ENCODE results near the gene TBX18. TPM values are rescaled to one million over a fixed set of nuclear protein-coding genes. Genes with fewer than 3 reads are reported as not detected.

Gene TBX18
- total and polyA plus RNA-seq, 10 of the 15 experiments (the other 5 are each of a cell fraction or from before 2014, with no cell fraction given), result 0.03 to 6.1 (median 0.17) TPM; not detected in 6

- no peak for FAIRE-seq
- intact Hi-C loops (cut with micrococcal nuclease; ENCODE audit: unreplicated experiment) (no loop called here), in situ Hi-C loops (cut with MboI) (no loop called here)
- SMC1A ChIA-PET (ENCODE audit: uncharacterized antibody, unreplicated experiment), result interaction anchor here (1.1 to 1.6 kb wide), 5 partner anchors 23 to 392 kb away, joined by 3 to 4 read pairs (median 3); no protein-coding TSS in a partner anchor
- DNase-seq (ENCODE audit: low read depth, low spot score), result no peak
- H3K36me3 ChIP-seq (ENCODE audit: control insufficient read depth in 2 of 2, insufficient read depth in 2 of 2, low read length in 1 of 2), result no peaks in the 10 kb centered on the region
- H3K4me1 ChIP-seq (ENCODE audit: control insufficient read depth, insufficient read depth, low read length), result no peaks in the 10 kb centered on the region
- 32% methylated on average over 1 of the region's 1 CpG for WGBS (ENCODE audit: insufficient coverage, insufficient replicate concordance, low lambda C conversion rate, missing lambda C conversion rate)
- no peaks in the 10 kb centered on the region for H3K27me3 ChIP-seq (replicated peaks in 1 of 2; ENCODE audit: control insufficient read depth in 2 of 2, insufficient read depth in 2 of 2, low read length in 1 of 2)
- no peak overlapping the region for H2AFZ ChIP-seq (ENCODE audit: control insufficient read depth, low read depth, low read length)
- ATAC-seq, result peak; percentile 58
- no peaks in the 10 kb centered on the region for H3K9me3 ChIP-seq (replicated peaks; ENCODE audit: control insufficient read depth, insufficient read depth, low read length)
- POLR2A ChIA-PET, result no interaction called here
- H3K9ac ChIP-seq (ENCODE audit: control insufficient read depth, insufficient read depth, low read length), result no peak overlapping the region
- no peaks in the 10 kb centered on the region for H4K20me1 ChIP-seq (ENCODE audit: control insufficient read depth, insufficient read depth)
- H3K4me3 ChIP-seq, result no peak overlapping the region
- no TSS peak for BruUV-seq (replicated peaks)
- CTCF ChIA-PET, result interaction anchor here (0.8 to 0.9 kb wide), 2 partner anchors 24 to 322 kb away, joined by 3 read pairs; no protein-coding TSS in a partner anchor
- H3K27ac ChIP-seq (ENCODE audit: control insufficient read depth, insufficient read depth), result no peak overlapping the region
- H3K4me2 ChIP-seq (ENCODE audit: control insufficient read depth, insufficient read depth), result no peak overlapping the region
- TF ChIP-seq TAF1 (IDR thresholded peaks at IDR 0.05; ENCODE audit: borderline replicate concordance, low read depth, low read length), result no peak
- no peak for TF ChIP-seq SPI1 (IDR thresholded peaks at IDR 0.05; ENCODE audit: borderline replicate concordance, insufficient read depth, low read depth, low read length)
- no peak for TF ChIP-seq PBX3 (IDR thresholded peaks at IDR 0.05; ENCODE audit: insufficient replicate concordance, low read depth, low read length)
- TF ChIP-seq PML (IDR thresholded peaks at IDR 0.05; ENCODE audit: low read length), result no peak
- peak; percentile 41; the same call in 1 of the 2 replicates for TF ChIP-seq ZNF384 (IDR thresholded peaks at IDR 0.05; ENCODE audit: borderline replicate concordance, low read depth, low read length)
- TF ChIP-seq RELA (IDR thresholded peaks at IDR 0.05; ENCODE audit: borderline replicate concordance, partially characterized antibody), result no peak
- TF ChIP-seq EGR1 (IDR thresholded peaks at IDR 0.05; ENCODE audit: borderline replicate concordance in 1 of 2, low read depth in 2 of 2, low read length in 2 of 2), result no peak
- no peak for TF ChIP-seq IRF4 (IDR thresholded peaks at IDR 0.05; ENCODE audit: low read depth, low read length)
- no peaks in the 10 kb centered on the region for H3K79me2 ChIP-seq (ENCODE audit: control insufficient read depth, insufficient read depth, low read length)
- RAD21 ChIA-PET (ENCODE audit: unreplicated experiment), result no interaction called here
These were observed 11.2 kb downstream of the TBX18 start for GRCh38 chr6:84753173-84753572.

All from GM12878 (cell line).